ENCODE results near the gene PLPPR2. TPM values are rescaled to one million over a fixed set of nuclear protein-coding genes. Genes with fewer than 3 reads are reported as not detected.
"Not testable (repeated sequence)": the region's sequence is repeated elsewhere in the genome, so short reads cannot be mapped to it uniquely, and the experiment has no call there.

PLPPR2 gene
- total RNA-seq, 1 donor from 2014 or later = 15.9 TPM

- peaks cover 7% of the 10 kb centered on the region for H3K4me1 Mint-ChIP-seq (ENCODE audit: unreplicated experiment)
- no peaks in the 10 kb centered on the region for H3K9me3 Mint-ChIP-seq
Observed at GRCh38 chr19:11401808-11402543, 46.7 kb downstream of the PLPPR2 start.

GRCh38 chr19:11404588-11405222 lies 49.5 kb downstream of the PLPPR2 start:
- H3K4me3 Mint-ChIP-seq = no peak overlapping the region

More at GRCh38 chr19:11401808-11402543, 46.7 kb downstream of the PLPPR2 start:
- H3K27me3 Mint-ChIP-seq = no peaks in the 10 kb centered on the region
- no peak overlapping the region for H3K27ac Mint-ChIP-seq
- no peaks in the 10 kb centered on the region for H3K36me3 Mint-ChIP-seq
- DNase-seq (ENCODE audit: extremely low spot score, unreplicated experiment) = no peak
- no peak for TF ChIP-seq CTCF (conservative IDR thresholded peaks at IDR 0.05)
- no peak overlapping the region for H3K4me3 Mint-ChIP-seq

GRCh38 chr19:11405846-11406643 lies 50.8 kb downstream of the PLPPR2 start:
- H3K4me3 Mint-ChIP-seq = no peak overlapping the region
- no peak for DNase-seq (ENCODE audit: extremely low spot score, unreplicated experiment)
- no peak overlapping the region for H3K27ac Mint-ChIP-seq
- no peaks in the 10 kb centered on the region for H3K27me3 Mint-ChIP-seq
- no peak for TF ChIP-seq CTCF (conservative IDR thresholded peaks at IDR 0.05)
- H3K36me3 Mint-ChIP-seq = no peaks in the 10 kb centered on the region
- H3K4me1 Mint-ChIP-seq (ENCODE audit: unreplicated experiment) = peaks cover 7% of the 10 kb centered on the region
- no peaks in the 10 kb centered on the region for H3K9me3 Mint-ChIP-seq

More at GRCh38 chr19:11404588-11405222, 49.5 kb downstream of the PLPPR2 start:
- no peak for TF ChIP-seq CTCF (conservative IDR thresholded peaks at IDR 0.05)
- Mint-ChIP-seq H3K9me3 (no peaks in the 10 kb centered on the region), H3K27me3 (no peaks in the 10 kb centered on the region), H3K36me3 (no peaks in the 10 kb centered on the region), H3K27ac (peak overlapping the region; percentile 50), H3K4me1 (ENCODE audit: unreplicated experiment) (peaks cover 7% of the 10 kb centered on the region)
- DNase-seq (ENCODE audit: extremely low spot score, unreplicated experiment) = no peak

GRCh38 chr19:11406703-11407236 lies 51.5 kb downstream of the PLPPR2 start:
- not testable (repeated sequence) for H3K9me3 Mint-ChIP-seq; H3K4me3 Mint-ChIP-seq; H3K27ac Mint-ChIP-seq; H3K36me3 Mint-ChIP-seq; H3K4me1 Mint-ChIP-seq (ENCODE audit: unreplicated experiment); H3K27me3 Mint-ChIP-seq; DNase-seq (ENCODE audit: extremely low spot score, unreplicated experiment)

- peaks cover 7% of the 10 kb centered on the region for H3K4me1 Mint-ChIP-seq (ENCODE audit: unreplicated experiment)
- no peaks in the 10 kb centered on the region for H3K36me3 Mint-ChIP-seq
Observed at GRCh38 chr19:11408591-11408990, 53.4 kb downstream of the PLPPR2 start.

More at GRCh38 chr19:11408591-11408990, 53.4 kb downstream of the PLPPR2 start:
- no peak overlapping the region for H3K27ac Mint-ChIP-seq
- no peak for DNase-seq (ENCODE audit: extremely low spot score, unreplicated experiment)
- H3K4me3 Mint-ChIP-seq = no peak overlapping the region
- TF ChIP-seq CTCF (conservative IDR thresholded peaks at IDR 0.05) = no peak
- no peaks in the 10 kb centered on the region for H3K27me3 Mint-ChIP-seq
- no peaks in the 10 kb centered on the region for H3K9me3 Mint-ChIP-seq
